IPS-NIHi11 (cell line): Measurements from ENCODE around the gene FFAR3.

Source experiments
- DNase-seq: peaks from one replicate; pipeline ENCODE4 v3.0.0; 2012; ENCODE audit warnings: mixed read lengths, low spot score

FFAR3 gene

GRCh38 chr19:35331551-35332214, 26.6 kb upstream of the FFAR3 start:
- no peak for DNase-seq

DNA sequence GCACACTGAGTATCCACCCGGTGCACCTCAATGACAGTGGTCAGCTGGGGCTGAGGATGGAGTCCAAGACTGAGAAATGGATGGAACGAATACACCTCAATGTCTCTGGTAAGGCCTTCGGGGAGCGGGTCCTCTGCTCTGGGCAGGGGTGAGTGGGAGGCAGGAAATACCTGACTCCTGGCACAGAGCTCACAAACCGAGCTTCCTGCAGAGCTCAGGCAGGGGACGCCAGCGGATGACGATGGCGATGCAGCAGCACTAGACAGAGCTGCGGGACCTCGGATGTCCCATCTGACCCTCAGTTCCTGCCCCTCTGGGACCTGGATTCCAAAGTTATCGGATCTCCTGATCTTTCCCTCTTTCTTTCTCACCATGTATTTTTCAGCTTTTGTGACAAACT, 25.4 kb upstream of the FFAR3 start:
- no peak for DNase-seq

- no peak for DNase-seq
Observed at GRCh38 chr19:35334144-35334753, 24.0 kb upstream of the FFAR3 start.

- no peak for DNase-seq
Observed at GRCh38 chr19:35336166-35336955, 21.9 kb upstream of the FFAR3 start.

- peak; percentile 4 for DNase-seq
Observed at GRCh38 chr19:35337097-35337983, 20.9 kb upstream of the FFAR3 start.

GRCh38 chr19:35337984-35338296, 20.3 kb upstream of the FFAR3 start:
- DNase-seq = peak; percentile 7

DNA sequence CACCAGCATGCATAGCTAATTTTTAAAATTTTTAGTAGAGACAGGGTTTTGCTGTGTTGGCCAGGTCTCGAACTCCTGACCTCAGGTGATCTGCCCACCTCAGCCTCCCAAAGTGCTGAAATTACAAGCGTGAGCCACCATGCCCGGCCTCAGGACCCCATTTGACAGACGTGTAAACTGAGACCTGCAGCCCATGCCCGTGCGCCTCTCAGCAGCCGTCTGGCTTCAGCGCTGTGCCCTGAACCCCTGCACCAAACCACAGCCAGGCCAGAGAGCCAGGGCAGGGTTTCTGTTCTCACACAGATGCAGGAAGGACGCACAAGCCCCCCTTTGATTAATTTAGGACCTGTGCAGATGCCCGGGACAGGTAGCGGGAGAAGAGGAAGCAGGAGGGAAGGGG, 17.8 kb upstream of the FFAR3 start:
- no peak for DNase-seq

DNA sequence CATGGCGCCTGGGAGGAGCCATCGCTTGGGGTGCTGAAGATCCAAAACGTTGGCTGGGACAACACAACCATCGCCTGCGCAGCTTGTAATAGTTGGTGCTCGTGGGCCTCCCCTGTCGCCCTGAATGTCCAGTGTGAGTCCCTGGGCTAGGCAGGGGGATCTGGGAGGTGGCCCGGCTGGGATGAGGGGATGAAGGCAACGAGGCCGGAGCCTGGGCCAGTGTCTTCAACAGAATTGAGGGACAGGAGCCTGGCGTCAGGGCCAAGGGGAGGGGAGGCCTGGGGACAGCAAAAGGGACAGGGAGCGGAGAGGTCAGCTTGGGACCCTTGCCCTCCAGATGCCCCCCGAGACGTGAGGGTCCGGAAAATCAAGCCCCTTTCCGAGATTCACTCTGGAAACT, 17.3 kb upstream of the FFAR3 start:
- no peak for DNase-seq

DNA sequence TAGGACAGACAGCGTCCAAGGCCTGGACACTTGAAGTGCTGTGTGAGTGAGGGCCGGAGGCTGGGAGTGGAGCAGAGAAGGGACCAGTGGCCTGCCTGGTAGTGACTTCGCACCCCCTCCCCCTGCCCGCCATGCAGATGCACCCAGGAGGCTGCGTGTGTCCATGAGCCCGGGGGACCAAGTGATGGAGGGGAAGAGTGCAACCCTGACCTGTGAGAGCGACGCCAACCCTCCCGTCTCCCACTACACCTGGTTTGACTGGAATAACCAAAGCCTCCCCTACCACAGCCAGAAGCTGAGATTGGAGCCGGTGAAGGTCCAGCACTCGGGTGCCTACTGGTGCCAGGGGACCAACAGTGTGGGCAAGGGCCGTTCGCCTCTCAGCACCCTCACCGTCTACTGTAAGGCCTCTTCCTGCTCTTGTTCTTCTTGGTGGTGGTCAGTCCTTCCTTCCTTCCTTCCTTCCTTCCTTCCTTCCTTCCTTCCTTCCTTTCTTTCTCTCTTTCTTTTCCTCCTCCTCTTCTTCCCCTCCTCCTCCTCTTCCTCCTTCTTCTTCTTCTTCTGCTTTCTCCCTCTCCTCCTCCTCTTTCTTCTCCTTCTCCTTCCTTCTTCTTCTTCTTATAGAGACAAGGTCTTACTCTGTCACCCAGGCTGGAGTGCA, 16.6 kb upstream of the FFAR3 start:
- DNase-seq = no peak

GRCh38 chr19:35342430-35342829, 15.8 kb upstream of the FFAR3 start:
- peak; percentile 36 for DNase-seq

- peak; percentile 17 for DNase-seq
Observed at GRCh38 chr19:35344511-35345031, 13.7 kb upstream of the FFAR3 start.

DNA sequence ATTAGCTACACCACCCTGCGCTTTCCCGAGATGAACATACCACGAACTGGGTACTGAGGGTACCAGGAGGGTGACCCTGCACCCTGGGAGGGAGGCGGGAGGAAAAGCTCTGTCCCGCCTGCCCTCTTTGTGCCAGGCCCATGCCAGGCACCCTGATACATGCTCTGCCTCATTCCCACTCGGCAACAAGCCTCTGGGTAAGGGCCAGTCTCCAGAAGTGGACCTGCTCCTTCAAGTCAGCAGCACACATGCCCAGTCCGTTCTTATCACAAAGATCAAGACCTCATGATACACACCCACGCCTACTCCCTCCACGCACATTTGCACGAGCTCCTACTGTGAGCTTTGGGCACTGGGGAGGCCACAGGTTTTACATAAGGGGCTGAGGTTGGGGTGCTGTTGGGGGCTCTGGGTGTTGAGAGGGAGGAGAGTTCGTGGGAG, 12.6 kb upstream of the FFAR3 start:
- no peak for DNase-seq

- DNase-seq = no peak
Observed at GRCh38 chr19:35346193-35347052, 11.8 kb upstream of the FFAR3 start.

GRCh38 chr19:35347171-35347929, 10.9 kb upstream of the FFAR3 start, which contains the start of gene FFAR1:
FFAR1 (plus strand) TSS chr19:35347902; CDS start chr19:35351552, 3,650 bp downstream.
- DNase-seq = no peak

DNA sequence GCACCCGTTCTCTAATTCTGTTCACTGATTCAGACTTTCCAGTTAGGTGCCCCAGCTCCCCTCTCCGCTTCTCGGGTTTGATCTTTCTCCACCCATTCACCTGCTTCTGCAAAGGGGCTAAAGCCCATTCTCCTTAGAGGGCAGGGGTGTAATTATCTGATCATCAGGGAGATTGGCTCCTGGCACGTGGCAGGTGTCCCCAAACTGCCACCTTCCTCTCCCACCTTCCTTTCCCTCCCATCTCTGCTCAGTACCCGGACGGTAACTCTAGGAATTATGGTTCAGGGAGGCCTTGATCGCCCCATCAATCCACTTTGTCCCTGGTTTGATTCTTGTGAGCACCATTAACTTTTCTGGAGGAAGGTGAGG, 10.3 kb upstream of the FFAR3 start:
- DNase-seq = no peak

DNA sequence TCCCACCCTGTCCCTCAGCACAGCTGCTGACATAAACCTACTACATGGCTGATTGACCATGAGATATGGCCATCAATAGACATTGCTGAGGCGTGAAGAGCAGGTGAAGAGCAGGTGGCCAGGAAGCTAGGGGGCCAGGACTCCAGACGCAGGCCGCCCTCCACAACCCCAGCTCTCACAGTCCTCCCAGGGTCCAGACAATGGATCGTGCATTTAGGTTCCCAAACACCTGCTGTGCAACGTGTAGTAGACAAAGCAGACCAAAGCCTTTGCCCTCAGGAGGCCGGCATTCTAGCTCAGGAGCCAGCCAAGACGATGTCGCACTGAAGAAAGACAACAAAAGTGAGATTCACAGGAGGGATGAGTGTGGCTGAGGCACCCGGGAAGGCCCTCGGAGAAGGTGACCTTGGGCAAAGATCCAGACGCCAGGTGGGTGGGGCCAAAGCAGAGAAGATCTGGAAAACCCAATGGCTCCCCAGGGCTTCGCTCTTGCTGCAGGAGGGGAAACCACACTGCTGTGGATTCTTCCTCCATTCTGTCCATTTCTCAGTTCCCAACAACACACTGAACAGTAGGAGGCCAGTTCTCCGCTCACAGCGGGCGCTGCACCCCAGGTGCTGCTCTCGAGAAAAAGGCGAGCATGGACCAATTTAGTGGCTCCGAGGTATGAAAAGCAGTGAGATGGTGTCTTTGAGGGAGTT, 9.2 kb upstream of the FFAR3 start:
- peak; percentile 18 for DNase-seq

DNA sequence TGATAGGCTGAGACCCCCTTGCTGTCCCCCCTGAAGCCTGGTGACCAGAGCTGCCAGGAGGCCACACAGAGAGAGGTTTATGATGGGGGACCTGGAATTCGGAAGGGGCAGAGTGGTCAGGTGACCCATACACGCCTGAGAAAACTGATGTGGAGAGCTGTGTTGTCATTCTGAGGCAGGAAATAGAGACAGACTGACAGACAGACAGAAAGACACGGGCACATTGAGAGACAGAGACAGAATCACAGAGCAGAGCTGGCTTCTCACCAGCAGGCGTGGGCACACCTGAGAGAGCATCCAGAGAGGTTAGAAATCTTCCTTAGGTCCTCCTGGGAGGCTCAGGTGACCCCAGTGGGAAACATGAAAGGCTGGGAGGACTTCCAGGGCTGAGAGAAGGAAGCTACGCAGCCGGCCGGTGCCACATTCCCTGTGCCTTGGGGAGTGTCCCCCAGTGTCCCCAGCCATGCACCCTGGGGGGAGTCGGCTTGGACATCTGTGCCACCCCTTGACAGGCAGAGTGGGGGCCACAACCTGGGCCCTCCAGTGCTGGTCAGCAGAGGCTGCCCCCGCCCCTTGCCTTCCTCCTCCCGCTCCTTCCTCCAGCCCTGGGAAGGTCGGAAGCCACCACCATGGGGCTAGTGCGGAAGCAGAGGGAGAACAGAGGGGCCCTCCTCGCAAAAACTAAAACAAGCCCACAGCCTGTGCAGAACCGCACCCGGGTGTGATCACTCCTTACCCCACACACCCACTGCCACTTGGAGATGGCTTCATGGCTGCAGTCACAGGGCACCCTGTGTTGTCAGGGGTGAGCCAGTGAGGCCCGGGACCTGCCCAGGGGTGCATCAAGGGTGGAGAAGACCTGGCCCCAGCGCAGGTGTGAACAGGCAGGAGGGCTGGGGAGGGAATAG, 8.4 kb upstream of the FFAR3 start:
- DNase-seq = no peak

DNA sequence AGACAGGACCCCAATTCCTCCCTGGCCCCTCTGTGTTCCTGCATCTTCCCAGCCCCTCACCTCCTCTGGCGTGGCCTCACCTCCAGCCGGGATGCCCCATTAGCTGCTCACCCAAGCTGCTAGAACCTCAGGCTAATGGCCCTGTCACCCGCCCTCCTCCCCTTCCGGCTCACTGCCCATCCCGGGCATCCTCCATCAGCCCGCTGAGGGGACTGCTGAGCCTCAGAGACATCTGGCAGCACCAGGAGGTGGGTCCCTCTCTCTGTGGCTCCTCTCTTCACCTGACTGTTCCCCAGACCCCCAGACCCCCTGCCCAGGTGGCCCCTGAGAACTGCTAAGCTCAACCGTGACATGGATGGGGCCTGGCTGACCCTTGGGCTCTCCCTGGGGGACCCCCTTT, 7.7 kb upstream of the FFAR3 start:
- DNase-seq = no peak
